T-helper 1 cell (primary cell): ENCODE measurements around the gene ZNF281.

Experiments used
- DNase-seq, 5 donors: peaks; one replicate each; pipeline ENCODE4 v3.0.0-alpha.2; 2012 to 2020

The ZNF281 gene

DNA sequence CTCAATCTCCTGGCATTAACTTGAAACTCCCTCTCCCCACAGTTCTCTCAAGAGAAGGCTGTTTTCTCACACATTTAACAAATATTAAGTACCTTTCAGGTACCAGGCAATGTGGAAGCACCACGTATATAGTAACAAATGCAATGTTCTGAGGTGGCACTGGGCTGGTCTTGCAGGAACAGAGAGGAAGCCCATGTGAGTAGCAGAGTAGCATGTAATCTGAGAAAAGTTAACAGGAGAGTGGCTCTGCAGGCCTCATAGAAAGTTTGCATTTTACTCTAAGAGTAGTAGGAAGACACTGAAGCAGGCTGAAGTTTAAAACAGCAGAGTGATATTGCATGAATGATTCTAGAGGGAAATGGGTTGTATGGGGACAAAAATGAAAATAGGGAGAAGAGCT lies 21.0 kb downstream of the ZNF281 start:
- DNase-seq, result no peak

DNA sequence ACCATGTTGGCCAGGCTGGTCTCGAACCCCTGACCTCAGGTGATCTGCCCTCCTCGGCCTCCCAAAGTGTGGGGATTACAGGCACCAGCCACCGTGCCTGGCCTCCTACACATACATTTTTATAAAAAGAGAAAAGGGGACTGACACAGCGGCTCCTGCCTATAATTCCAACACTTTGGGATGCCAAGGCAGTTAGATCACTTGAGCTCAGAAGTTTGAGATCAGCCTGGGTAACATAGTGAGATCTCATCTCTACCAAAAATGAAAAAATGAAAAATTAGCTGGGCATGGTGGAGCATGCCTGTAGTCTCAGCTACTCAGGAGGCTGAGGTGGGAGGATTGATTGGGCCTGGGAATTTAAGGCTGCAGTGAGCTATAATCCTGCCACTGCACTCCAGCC lies 23.4 kb downstream of the ZNF281 start:
- no peak for DNase-seq

GRCh38 chr1:200384818-200385390 lies 24.9 kb downstream of the ZNF281 start:
- no peak for DNase-seq

DNA sequence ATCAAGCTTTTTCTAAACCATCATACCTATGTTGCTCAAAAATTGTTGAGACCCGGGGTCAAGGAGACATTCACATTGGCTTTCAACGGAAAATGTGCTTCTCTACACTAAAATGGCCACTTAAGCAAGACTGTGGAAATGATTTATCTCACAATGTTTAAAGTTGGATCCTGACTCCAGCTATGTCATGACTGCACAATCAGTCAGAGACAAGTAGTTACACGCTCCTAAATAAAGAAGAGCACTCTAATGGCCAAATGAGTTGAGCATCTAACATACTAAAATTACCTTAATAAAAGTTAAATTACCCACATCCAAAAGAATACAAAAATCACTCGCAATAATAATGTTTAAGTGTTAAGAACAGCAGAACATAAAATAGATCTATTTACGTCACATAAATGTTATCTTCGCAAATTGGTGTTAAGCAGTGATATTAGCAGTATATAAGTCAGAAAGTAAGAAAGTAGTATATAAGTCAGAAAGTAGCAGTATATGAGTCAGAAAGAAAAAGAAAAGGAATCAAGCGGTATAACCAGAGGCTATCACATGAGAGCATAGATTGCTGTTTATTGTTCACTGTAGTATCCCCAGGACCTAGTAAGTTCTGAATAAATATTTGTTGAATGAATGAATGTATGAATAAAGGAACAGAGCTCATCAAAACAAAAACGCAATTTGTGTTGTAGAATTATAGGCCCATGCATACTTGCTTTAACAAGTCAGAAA lies 28.4 kb downstream of the ZNF281 start:
- DNase-seq, result no peak

DNA sequence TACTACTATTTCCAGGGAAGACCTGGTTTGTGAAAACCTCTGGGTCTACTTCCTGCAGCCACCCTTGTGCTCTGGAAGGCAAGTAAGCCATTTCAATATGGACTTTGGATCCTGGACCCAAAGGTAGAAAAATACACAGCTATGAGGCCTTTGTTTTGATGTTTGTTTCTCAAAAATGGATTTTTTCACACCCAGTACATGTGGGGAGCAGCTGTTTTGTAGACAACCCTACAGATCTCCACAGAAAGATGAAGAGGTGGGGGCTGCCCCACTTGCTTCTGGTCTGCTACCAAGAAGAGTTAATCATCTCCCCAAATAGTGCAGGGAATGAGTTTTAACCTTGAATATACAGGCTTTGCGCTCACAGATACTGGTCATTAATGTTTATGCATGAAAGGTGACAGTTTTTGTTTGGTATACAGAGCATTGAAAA lies 29.2 kb downstream of the ZNF281 start:
- no peak for DNase-seq

GRCh38 chr1:200379940-200380588 lies 29.8 kb downstream of the ZNF281 start:
- no peak for DNase-seq

DNA sequence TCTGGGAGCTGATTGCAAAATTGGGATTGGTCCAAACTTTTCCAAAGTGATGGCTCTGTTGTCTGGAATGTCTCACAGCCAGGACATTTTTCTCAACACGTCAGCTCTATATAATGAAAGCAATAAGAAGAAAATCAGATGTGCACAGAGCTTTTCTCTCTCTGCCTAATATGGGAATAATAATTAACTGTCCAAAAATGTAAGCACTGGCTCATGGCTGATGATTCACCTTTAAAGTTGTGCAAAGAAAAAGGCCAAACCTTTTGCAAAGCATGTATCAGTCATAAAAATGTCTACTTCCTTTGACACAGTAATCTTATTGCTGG lies 30.4 kb downstream of the ZNF281 start:
- DNase-seq, result no peak

DNA sequence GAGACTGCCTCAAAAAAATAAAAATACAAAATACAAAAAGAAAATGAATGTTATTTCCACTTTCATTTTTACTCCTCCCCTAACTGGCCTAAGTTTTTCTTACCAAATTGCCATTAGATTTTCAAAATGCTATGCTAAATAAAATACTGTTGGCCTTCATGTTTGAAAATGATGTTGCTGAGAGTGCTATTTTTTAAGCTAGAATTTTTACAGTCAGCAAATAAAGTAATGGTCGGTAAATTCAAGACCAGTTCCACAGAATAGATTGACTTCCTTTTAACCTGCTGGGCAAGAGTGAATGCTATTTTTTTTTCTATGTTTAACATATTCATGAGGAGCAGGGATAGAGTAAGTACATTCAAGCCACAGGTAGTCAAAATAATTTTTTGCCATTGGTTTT lies 31.7 kb downstream of the ZNF281 start:
- DNase-seq, result no peak

GRCh38 chr1:200376528-200376927 lies 33.3 kb downstream of the ZNF281 start:
- no peak for DNase-seq

GRCh38 chr1:200374569-200375295 lies 35.1 kb downstream of the ZNF281 start:
- no peak for DNase-seq

DNA sequence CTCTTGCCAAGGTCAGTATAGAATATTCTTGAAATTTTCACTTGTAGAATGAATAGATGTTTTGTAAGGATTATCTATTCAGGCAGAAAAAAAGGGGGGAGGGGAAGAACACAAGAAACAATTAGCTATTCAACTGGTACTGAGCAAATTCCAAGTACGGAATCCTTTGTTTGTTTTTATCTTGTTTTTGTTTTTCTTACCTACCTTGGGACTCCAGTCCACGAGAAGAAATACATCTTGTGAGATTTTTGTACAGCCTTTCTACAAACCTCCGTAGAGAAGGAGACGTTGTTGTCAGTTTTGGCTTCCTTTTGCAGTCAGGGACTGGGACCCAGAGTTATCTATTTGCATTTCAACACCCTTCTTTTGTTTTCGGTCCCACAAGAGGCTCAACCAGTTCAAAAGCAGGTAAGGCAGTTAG lies 36.0 kb downstream of the ZNF281 start:
- DNase-seq, result no peak

GRCh38 chr1:200372885-200373181 lies 37.0 kb downstream of the ZNF281 start:
- no peak for DNase-seq

DNA sequence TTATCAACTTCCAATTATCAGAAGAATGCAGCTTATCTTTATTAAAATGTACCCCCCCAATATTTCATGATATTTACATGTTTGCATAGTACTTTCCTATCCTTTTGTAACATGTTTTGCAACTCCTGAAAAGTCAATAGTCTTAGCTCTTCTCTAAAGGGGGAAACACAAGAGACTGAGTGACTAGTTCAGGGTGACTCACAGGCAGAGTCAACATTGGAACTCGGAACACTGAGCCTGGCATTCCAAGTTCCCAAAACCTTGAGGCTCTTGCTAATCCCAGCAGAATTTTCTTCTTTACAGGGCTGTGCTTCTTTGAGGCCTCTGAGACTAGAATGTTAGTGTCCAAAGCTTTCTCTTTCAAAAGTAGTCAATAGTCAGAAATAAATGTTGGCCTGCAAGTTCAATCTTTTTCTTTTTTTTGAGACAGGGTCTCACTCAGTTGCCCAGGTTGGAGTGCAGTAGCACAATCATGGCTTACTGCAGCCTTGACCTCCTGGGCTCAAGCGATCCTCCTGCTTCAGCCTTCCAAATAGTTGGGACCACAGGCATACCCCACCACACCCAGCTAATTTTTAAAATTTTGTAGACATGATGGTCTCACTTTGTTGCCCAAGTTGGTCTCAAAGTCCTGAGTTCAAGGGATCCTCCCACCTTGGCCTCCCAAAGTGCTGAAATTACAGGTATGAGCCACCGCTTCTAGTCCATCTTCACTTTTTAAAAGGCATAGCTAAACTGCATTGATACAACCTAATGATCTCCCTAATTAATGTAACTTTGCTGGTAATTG lies 37.5 kb downstream of the ZNF281 start:
- no peak for DNase-seq

GRCh38 chr1:200369706-200370105 lies 40.1 kb downstream of the ZNF281 start:
- DNase-seq, result no peak

GRCh38 chr1:200369131-200369530 lies 40.7 kb downstream of the ZNF281 start:
- DNase-seq, result no peak

DNA sequence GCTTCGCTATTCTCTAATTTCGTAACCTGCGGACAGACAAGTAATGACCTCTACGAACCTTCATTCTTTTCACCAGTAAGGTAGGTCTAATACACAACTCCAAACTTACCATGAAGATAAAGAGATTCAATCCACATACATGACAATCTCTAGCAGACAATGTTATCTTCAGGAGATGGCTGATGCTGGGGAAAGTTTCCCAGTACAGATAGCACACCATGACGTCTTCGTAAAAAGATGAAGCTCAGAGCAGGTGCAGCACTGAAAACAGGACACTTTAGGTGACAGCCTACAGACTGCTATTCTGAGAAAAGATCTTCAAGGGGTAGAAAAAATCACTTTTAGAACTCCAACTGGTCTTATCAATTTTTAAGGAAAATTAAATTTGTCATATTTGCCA lies 41.3 kb downstream of the ZNF281 start:
- DNase-seq, result no peak

DNA sequence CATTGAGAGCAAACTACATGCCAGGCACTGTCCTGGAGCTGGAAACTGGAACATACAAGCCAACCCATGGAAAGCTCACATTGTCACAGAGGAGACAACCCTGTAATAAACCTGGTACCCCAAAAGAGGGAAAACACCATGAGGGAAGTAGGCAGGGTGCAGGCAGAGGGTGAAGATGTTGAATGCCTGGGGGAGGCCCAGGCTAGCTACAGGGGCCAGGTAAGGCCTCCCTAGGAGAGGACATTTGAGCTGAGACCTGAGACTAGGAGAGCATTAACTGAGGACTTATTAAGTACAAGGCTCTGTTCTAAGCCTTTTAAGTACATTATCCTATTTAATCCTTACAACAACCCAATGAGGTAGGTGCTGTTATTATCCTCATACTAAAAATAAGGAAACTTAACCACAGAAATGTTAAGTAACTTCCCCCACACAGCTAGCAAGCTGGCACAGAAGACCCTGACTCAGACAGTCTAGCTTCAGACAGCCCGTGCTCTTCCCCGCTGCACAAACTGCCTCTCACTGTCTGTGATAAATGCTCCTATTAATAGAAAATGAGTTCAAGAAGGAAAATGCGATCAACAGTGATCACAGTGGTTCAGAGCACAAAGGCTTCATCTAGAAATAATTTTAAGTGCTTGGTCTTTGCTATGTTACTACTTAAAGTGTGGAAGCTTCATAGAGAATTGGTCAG lies 41.8 kb downstream of the ZNF281 start:
- no peak for DNase-seq

- DNase-seq, result no peak
Observed at GRCh38 chr1:200366577-200367253, 43.1 kb downstream of the ZNF281 start.

DNA sequence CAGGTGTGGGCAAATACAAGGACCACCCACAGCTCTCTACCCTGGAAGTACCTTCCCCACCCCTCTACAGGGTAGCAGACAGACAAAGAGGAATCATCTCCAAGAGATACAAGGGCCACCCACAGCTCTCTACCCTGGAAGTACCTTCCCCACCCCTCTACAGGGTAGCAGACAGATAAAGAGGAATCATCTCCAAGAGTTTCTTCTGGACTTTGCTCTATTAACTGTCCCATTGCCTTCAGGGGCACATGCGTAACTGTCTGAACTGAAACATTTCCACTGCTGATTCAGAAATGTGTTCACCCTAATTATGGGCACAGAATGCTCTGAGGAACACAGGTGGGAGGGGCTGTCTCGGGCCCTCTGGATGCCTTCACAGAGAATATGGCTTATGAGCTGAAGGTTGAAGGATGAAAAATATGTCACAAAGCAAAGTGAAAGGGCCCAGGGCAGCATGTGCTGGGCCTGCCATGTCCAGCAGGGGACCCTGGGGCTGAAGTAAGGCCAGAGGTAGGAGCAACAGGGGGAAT lies 43.9 kb downstream of the ZNF281 start:
- DNase-seq, result no peak

DNA sequence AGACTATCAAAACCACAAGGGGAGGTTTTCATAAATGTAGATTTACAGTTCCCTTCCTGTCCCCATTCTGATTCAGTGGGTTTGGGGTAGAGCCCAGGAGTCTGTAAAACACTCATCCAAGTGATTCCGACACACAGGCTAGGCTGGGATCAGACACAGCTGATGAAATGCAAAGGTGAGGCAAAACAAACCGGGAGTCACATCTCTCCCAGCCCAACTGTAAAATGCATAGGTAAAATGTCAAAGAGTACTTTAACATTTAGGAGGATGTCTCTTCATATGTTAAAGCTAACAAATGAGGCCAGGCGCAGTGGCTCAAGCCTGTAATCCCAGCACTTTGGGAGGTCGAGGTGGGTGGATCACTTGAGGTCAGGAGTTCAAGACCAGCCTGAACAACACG lies 45.0 kb downstream of the ZNF281 start:
- no peak for DNase-seq

DNA sequence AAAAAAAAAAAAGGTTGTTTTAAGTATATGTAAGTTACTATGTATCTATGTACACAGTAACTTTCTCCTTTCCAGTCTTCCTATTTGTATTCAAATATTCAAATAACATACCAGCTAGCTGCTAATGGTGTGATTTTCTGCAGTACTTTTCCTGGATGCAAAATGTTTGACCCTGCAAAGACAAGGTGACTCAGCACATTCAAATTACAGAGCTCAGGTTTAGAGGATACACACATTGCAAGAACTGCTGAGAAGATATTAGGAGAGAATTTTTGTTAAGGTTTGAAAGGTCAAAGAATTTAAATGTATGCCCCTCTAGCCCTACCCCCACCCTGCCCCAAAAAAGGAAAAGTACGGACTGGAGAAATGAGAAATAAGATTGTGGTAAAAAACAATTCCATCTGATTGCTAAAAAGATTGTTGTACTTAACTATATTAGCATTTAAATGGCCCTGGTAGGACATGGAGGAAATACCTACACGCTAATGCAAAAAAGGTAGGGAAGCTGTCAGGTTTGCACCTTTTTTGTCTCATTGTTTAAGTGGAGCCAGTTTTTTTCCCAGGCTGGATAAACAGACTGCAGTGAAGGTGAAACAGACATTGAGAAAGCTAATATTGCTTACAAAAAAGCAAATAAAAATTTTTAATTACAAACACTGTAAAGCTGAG lies 45.6 kb downstream of the ZNF281 start:
- no peak for DNase-seq
